NOMO-1 (cell line): ENCODE results near the gene IREB2.
"Not testable (repeated sequence)": the region's sequence is repeated elsewhere in the genome, so short reads cannot be mapped to it uniquely, and the experiment has no call there.

Source experiments
- DNase-seq, 2 experiments: peaks; one replicate each; lab custom pipeline; 2025; ENCODE audit not compliant: unreplicated experiment in 2 of 2; lab: John Stamatoyannopoulos, UW

Gene IREB2

DNA sequence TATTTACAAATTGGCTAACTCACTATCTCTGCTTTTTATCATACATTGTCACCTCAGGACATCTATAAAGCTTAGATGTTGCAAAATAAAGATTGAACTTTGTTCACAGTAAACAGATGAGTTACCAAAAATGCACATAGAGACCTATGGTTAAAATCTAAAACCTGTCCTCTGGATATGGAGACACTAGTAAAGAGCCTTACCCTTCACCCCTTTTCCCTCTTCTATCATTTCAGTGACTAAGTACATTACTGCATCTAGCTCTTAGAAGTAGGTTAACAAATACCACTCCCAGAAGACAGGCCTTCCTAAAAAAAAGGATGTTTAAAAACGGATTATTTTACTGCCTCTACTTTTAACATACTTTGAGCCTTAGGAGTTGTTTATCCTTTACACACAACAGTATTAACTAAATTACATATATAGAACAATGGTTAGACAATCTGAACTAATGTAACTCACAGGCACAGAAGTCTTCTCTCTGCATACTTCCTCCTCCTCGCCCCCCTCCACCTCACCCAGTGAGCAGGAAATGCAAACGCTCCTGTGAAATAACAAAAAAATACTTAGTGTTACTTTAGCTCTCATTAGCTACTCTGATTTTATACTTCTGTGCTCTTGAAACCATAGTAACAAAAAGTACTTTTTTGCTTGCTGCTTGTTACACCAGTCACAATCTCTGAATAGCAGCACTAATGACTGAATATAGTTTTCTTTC is 23.3 kb downstream of the IREB2 start:
- no peak for DNase-seq

DNA sequence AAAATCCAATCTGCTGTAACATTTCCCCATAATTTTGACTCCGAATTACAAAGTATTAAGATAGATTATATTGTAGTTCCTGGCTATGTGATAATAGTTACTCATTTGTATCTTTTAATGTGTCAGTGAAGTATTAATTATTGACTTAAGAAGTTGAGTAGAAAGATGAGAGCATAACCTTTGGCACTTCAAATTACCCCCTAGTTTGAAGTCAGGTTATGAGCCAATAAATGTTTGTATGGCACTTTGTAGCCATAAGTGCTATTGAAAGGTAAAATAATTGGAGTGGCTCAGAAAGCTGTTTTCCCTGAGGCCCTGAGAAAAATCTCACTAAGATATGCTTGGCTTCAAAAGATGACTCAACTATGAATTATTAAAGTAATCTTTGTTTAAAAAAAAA is 31.0 kb downstream of the IREB2 start:
- DNase-seq: no peak

DNA sequence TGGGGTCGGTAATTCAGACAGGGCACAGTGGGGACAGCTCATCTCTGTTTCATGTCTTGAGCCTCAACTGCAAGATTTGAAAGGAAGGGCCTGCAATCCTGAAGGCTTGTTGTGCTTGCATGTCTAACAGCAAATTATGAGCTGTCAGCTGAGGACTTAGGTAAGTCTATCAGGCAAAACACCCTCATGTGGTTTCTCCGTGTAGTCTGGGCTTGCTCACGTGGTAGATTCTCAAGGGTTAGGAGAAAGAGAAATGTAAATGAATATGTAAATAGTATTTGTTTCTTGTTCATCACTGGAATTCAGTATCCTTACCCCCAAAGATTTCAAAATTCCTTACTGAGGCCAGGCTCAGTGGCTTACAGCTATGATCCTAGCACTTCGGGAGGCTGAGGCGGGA is 39.3 kb downstream of the IREB2 start:
- no peak for DNase-seq

GRCh38 chr15:78479650-78480049 is 41.6 kb downstream of the IREB2 start:
- DNase-seq: no peak

DNA sequence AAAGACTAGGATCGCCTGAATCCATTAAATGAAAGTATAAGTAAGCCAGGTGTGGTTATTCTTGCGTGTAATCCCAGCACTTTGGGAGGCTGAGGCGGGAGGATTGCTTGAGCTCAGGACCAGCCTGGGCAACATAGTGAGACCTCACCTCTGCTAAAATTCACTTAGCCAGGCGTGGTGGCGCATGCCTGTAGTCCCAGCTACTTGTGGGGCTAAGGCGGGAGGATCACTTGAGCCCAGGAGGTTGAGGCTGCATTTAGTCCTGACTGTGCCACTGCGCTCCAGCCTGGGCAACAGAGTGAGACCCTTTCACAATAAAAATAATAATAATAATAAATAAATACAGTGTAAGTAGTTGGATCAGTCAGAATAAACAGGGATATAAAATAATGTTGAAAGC is 43.9 kb downstream of the IREB2 start:
- no peak for DNase-seq

GRCh38 chr15:78492872-78493271 is 54.9 kb downstream of the IREB2 start:
- DNase-seq: no peak

DNA sequence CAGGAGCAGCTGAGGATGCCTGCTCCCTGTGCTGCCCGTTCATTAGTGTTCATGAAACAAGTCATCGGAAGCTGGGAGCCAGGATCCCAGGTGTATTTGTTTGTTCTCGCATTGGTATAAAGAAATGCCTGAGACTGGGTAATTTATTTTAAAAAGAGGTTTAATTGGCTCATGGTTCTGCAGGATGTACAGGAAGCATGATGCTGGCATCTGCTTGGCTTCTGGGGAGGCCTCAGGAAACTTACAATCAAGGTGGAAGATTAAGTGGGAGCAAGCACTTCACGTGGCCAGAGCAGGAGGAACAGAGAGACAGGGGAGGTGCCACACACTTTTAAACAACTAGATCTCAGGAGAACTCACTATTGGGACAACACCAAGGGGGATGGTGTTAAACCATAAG is 63.8 kb downstream of the IREB2 start:
- no peak for DNase-seq

GRCh38 chr15:78502641-78503040 is 64.6 kb downstream of the IREB2 start:
- DNase-seq: no peak

DNA sequence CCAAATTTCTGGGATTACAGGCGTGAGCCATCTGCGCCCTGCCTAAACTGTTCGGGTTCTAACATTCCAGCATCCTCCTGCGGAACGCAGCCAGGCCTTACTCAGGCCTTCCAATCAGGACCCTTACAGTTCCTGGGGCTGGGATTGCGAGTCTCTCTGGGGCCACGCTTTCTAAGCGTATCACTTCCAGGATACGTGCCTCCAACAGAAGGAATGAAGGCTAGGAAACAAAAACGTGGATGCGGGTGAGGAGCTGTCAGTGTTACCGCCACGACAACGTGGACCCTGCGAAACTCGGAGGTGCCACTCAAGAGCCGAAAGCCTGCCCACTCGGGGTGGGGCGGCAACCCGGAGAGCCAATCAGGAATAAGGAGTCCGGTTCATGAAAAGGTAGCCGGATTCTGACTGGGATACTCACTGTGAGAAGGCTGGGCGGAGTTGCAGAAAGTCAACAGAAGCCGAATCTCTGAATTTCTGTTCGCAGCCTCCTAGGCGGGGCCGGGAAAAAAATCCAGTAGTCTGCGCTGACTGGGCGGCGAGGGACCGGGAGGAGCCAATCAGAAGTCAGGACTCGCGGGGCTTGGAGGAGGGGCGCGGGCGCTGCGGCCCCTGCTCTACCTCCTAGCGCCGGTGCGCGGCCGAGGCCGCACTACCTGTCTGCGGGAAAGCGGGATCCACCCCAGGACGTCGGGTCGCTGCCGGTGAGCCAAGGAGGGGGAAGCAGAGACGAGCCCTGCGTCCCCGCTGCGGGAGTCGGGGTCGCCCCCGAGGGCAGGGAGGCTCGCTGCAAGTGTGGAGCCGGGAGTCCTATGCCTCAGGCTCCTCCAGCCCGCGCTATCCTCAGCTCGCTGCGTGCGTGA is 69.2 kb downstream of the IREB2 start, which contains the start of gene HYKK:
Gene HYKK, plus strand, starts transcription at position 607 of the 860 bp plus-strand sequence. CDS start 5,512 bp downstream, outside the sequence.
- DNase-seq: peak; percentile 74 to 82

GRCh38 chr15:78507831-78508160 is 69.8 kb downstream of the IREB2 start:
- DNase-seq: no peak

GRCh38 chr15:78508272-78508671 is 70.3 kb downstream of the IREB2 start:
- DNase-seq: no peak

- no peak for DNase-seq
Measured at GRCh38 chr15:78509726-78510312, 71.8 kb downstream of the IREB2 start.

DNA sequence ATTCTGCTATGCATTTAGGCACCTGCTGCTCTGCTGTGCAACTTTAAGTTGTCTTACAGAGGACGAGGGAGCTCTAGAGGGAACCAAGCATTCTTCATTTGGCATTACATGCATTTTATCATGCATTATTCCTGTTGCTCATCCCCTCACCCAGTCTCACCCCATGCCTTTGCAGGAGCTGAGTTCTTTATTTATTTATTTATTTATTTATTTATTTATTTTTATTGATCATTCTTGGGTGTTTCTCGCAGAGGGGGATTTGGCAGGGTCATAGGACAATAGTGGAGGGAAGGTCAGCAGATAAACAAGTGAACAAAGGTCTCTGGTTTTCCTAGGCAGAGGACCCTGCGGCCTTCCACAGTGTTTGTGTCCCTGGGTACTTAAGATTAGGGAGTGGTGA is 82.0 kb downstream of the IREB2 start:
- DNase-seq: not testable (repeated sequence)

DNA sequence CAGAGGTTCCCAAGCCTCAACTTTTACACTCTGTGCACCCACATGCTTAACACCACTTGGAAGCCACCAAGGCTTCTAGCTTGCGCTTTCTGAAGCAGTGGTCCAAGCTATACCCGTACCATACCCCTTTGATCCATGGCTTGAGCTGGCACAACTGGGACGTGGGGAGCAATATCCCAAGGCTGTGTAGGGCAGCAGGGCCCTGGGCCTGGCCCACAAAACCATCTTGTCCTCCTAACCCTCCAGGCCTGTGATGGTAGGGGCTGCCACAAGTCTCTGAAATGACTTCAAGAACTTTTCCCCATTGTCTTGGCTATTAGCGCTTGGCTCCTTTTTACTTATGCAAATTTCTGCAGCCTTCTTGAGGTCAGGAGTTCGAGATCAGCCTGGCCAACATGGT is 86.2 kb downstream of the IREB2 start:
- DNase-seq: no peak

- DNase-seq: no peak
Measured at GRCh38 chr15:78527325-78527724, 89.3 kb downstream of the IREB2 start.

- DNase-seq: no peak
Measured at GRCh38 chr15:78533331-78533730, 95.3 kb downstream of the IREB2 start.

DNA sequence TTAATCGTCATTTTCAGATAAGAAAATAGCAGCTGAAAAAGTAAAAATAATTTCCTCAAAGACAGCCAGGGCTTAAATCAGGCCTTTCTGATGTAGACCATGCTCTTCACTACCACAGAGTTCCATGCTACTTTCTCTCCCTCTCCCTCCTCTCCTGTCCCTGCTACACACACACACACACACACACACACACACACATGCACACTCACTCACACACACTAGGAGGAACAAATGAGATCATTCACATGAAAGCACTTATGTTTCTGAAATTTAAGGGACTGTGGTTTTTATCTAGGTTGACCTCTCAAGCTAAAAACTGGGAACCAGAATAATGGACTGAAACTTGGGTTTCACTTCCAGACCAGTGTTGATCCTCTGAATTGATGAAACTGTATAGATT is 98.1 kb downstream of the IREB2 start:
- DNase-seq: no peak

- DNase-seq: no peak
Measured at GRCh38 chr15:78537266-78537905, 99.4 kb downstream of the IREB2 start.

GRCh38 chr15:78538358-78538757 is 100.3 kb downstream of the IREB2 start:
- no peak for DNase-seq

DNA sequence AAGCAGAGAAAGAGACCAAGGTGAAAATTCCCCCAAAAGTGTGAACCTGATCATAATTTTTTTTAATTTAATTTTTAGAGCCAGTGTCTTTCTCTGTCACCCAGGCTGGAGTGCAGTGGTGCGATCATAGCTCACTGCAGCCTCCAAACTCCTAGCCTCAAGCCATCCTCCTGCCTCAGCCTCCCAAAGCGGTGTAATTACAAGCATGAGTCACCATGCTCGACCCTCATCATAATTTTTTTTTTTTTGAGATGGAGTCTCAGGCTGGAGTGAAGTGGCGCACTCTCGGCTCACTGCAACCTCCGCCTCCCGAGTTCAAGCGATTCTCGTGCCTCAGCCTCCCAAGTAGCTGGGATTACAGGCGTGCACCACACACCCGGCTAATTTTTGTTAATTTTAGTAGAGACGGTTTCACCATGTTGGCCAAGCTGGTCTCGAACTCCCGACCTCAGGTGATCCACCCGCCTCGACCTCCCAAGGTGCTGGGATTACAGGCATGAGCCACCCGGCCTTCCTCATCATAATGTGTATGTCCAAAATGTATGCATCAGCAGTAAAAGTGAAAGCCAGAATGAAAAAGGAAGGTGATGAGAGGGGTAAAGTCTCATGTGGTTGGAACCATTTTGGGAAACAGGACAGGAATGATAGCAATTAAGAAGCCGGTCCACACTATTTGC is 101.6 kb downstream of the IREB2 start:
- not testable (repeated sequence) for DNase-seq
